ENCODE results near the gene UNC45A.

- TF ChIP-seq POLR2A (IDR thresholded peaks at IDR 0.05) (no peak), CTCF (IDR thresholded peaks at IDR 0.05) (no peak)
These were observed 33.3 kb downstream of the UNC45A start for GRCh38 chr15:90968434-90968833.
